Upper lobe of left lung (tissue), 6 donors: ENCODE results near the gene OLA1. TPM values are rescaled to one million over a fixed set of nuclear protein-coding genes. Genes with fewer than 3 reads are reported as not detected.

Source experiments
- ATAC-seq, 2 donors: fragments of 200-7000 bp; cut with Tn5 transposase; one replicate each; pipeline ENCODE4 v1.9.1; 2022; ENCODE audit warnings: mild to moderate bottlenecking in 2 of 2, moderate library complexity in 2 of 2; ENCODE audit not compliant: low FRiP score in 2 of 2
- DNase-seq, 2 donors: peaks; one replicate each; pipeline ENCODE4 v3.0.0-alpha.2; 2019 to 2020
- H3K27ac ChIP-seq, 4 donors: fragments of 200-600 bp; sonication (generic); one replicate each; pipeline ENCODE4 v1.5.1; 2016 to 2019
- H3K27me3 ChIP-seq, 4 donors: fragments of 200-600 bp; sonication (generic); one replicate each; pipeline ENCODE4 v1.5.1; 2017 to 2019
- H3K36me3 ChIP-seq, 4 donors: fragments of 200-600 bp; sonication (generic); one replicate each; pipeline ENCODE4 v1.5.1; 2016 to 2019
- H3K4me1 ChIP-seq, 4 donors: fragments of 200-600 bp; sonication (generic); one replicate each; pipeline ENCODE4 v1.5.1; 2018 to 2019
- H3K4me3 ChIP-seq, 4 donors: fragments of 200-600 bp; sonication (generic); one replicate each; pipeline ENCODE4 v1.5.1; 2017 to 2019; ENCODE audit warnings: mild to moderate bottlenecking in 2 of 4, moderate library complexity in 1 of 4
- H3K9me3 ChIP-seq, 4 donors: fragments of 200-600 bp; sonication (generic); one replicate each; pipeline ENCODE4 v1.5.1; 2018 to 2019
- EP300 ChIP-seq, 4 donors: sonication (generic); formaldehyde crosslinking; IDR thresholded peaks; one replicate each; pipeline ENCODE4 v1.5.1; 2017; ENCODE audit warnings: antibody characterized with exemption in 4 of 4, control low read depth in 2 of 4
- POLR2A ChIP-seq, 4 donors: fragments of 450-650 bp; IDR thresholded peaks; one replicate each; pipeline ENCODE4 v1.5.1; 2016 to 2017; ENCODE audit warnings: antibody characterized with exemption in 4 of 4, mild to moderate bottlenecking in 2 of 4
- POLR2AphosphoS5 ChIP-seq, 2 donors: sonication (generic); formaldehyde crosslinking; IDR thresholded peaks; one replicate each; pipeline ENCODE4 v1.5.1; 2017; ENCODE audit warnings: antibody characterized with exemption in 2 of 2
- WGBS, 2 donors: methylation state at CpG; one replicate each; pipeline ENCODE4 v1.1.5; 2017 to 2018; 5-methylcytosine and 5-hydroxymethylcytosine counted together
- total RNA-seq, 6 donors: library from RNA; depleted of rRNA in 4 of 6; stranded (reverse); fragments of >200 nt in 4 of 6; gene quantifications; one replicate each; pipeline versions ENCODE4 v1.1.0 to v1.2.1, GENCODE V29; 2016 to 2021
- TF ChIP-seq, protein P1 (sequence below), 6 experiments: fragments of 450-650 bp in 4 of 6; fragments of 200-600 bp in 2 of 6; sonication (generic) in 2 of 6; IDR thresholded peaks; one replicate each; pipeline ENCODE4 v1.5.1; 2016 to 2019; ENCODE audit warnings: antibody characterized with exemption in 6 of 6
- donor health status: DM: no; HTN: no; CAD: no; lungs with moderate emphysema.
- donor health status: DM: no; HTN: yes; CAD: no; lungs with severe emphysema.

Gene OLA1
- total RNA-seq, 6 donors from 2014 or later: 16.5 to 52.2 (median 42.0) TPM

DNA sequence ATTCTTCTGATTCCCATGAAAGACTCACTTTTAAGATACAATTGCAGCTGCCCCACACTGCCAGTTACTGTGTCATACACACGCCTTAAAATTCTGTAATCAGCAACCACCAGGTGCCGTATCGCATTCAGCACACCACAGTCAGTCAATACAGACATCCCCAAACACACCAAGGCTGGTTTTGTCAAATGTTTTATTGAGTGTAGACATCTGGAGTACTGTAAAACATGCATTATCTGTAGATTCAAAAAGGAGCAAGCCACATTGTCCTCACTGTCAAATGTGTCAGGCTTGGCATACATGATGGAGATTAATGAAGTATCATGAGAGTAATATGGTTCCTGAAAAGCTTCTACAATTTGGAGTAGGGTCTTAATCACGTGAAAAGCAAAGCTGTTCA, 173.5 kb downstream of the OLA1 start:
- no peak for ATAC-seq
- WGBS, 2 donors: 88 to 97% methylated on average over 4 of the region's 4 CpGs
- Histone ChIP-seq H3K27ac (no peak overlapping the region), H3K9me3 (no peaks in the 10 kb centered on the region), H3K27me3 (no peaks in the 10 kb centered on the region), H3K4me3 (no peak overlapping the region), H3K4me1 (no peaks in the 10 kb centered on the region), H3K36me3 (peaks cover 0 to 3% (median 0%) of the 10 kb centered on the region in 4 donors)
- TF ChIP-seq, protein P1, sequence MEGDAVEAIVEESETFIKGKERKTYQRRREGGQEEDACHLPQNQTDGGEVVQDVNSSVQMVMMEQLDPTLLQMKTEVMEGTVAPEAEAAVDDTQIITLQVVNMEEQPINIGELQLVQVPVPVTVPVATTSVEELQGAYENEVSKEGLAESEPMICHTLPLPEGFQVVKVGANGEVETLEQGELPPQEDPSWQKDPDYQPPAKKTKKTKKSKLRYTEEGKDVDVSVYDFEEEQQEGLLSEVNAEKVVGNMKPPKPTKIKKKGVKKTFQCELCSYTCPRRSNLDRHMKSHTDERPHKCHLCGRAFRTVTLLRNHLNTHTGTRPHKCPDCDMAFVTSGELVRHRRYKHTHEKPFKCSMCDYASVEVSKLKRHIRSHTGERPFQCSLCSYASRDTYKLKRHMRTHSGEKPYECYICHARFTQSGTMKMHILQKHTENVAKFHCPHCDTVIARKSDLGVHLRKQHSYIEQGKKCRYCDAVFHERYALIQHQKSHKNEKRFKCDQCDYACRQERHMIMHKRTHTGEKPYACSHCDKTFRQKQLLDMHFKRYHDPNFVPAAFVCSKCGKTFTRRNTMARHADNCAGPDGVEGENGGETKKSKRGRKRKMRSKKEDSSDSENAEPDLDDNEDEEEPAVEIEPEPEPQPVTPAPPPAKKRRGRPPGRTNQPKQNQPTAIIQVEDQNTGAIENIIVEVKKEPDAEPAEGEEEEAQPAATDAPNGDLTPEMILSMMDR (IDR thresholded peaks at IDR 0.05): no peak
- TF ChIP-seq EP300 (IDR thresholded peaks at IDR 0.05) (no peak), POLR2AphosphoS5 (IDR thresholded peaks at IDR 0.05) (no peak), POLR2A (IDR thresholded peaks at IDR 0.05) (no peak)
- DNase-seq: no peak

DNA sequence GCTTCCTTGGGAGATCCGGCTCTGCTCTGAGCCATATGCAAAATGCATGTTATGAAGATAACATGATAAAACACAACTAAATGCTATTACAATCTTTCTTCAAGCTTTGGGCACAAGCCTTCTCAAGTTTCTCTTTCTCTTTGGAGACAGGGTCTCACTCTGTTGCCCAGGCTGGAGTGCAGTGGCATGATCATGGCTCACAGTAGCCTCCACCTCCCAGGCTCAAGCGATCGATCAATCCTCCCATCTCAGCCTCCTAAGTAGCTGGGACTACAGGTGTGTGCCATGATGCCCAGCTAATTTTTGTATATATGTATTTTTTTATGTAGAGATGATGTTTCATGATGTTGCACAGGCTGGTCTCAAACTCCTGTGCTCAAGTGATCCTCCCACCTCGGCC, 175.5 kb downstream of the OLA1 start:
- TF ChIP-seq POLR2A (IDR thresholded peaks at IDR 0.05): no peak
- TF ChIP-seq EP300 (IDR thresholded peaks at IDR 0.05): no peak
- TF ChIP-seq POLR2AphosphoS5 (IDR thresholded peaks at IDR 0.05): no peak
- TF ChIP-seq, protein P1 (IDR thresholded peaks at IDR 0.05): no peak
- 97 to 99% methylated on average over 4 of the region's 4 CpGs for WGBS, 2 donors
- no peak for ATAC-seq

DNA sequence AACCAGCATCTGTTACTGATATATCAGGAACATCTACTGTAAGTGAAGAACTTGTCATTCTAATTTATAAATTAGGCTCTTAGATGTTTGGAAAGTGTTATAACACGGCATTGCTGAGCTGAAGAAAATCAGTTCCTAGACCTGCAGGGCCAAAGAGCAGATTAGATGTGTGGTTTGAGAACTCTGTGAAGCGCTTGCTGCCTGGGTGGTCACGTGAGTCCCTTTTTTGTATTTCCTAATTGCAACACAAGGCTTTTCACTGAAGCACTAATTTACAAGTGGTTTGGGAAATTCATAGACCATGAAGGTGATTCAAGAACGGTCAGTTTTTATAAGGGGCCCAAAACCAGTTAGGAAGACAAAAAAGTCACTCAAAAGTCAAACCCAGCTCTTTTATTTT, 176.3 kb downstream of the OLA1 start:
- Histone ChIP-seq H3K4me3 (no peak overlapping the region), H3K4me1 (no peaks in the 10 kb centered on the region), H3K27ac (no peak overlapping the region), H3K27me3 (no peaks in the 10 kb centered on the region), H3K9me3 (no peaks in the 10 kb centered on the region), H3K36me3 (peaks cover 0 to 3% (median 0%) of the 10 kb centered on the region in 4 donors)
- TF ChIP-seq POLR2AphosphoS5 (IDR thresholded peaks at IDR 0.05): no peak
- TF ChIP-seq EP300 (IDR thresholded peaks at IDR 0.05): no peak
- TF ChIP-seq POLR2A (IDR thresholded peaks at IDR 0.05): no peak
- TF ChIP-seq, protein P1 (IDR thresholded peaks at IDR 0.05): no peak
- DNase-seq: peak in 1 of 2 donors; percentile 37
- WGBS, 2 donors: 20 to 54% methylated on average over 4 of the region's 4 CpGs
- ATAC-seq: no peak

More for the DNA sequence above, 175.5 kb downstream of the OLA1 start:
- no peak overlapping the region for H3K4me3 ChIP-seq
- no peaks in the 10 kb centered on the region for H3K9me3 ChIP-seq
- no peak for DNase-seq
- no peaks in the 10 kb centered on the region for H3K27me3 ChIP-seq
- no peaks in the 10 kb centered on the region for H3K4me1 ChIP-seq
- H3K27ac ChIP-seq: no peak overlapping the region
- peaks cover 0 to 3% (median 0%) of the 10 kb centered on the region in 4 donors for H3K36me3 ChIP-seq

DNA sequence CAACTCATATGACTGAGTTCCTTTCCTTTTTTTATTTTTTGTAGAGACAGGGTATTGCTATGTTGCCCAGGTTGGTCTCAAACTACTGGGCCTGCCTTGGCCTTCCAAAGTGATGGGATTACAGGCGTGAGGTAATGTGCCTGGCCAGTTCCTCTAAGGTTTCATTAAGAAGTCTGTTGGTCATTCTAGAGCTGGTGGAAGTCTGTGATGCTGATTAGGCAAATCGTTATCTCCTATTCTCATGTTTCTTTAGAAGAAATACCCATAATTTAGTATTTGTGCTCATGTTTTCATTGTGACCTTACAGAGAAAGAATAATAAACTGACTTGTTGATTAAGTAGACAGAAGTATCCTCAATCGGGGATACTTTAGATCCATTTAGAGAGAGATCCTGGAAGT, 177.0 kb downstream of the OLA1 start:
- H3K4me1 ChIP-seq: no peaks in the 10 kb centered on the region
- DNase-seq (no peak), ATAC-seq (no peak)
- H3K27me3 ChIP-seq: no peaks in the 10 kb centered on the region
- H3K4me3 ChIP-seq: no peak overlapping the region
- WGBS, 2 donors: 91 to 92% methylated on average over 3 of the region's 3 CpGs
- H3K9me3 ChIP-seq: no peaks in the 10 kb centered on the region
- TF ChIP-seq POLR2A (IDR thresholded peaks at IDR 0.05) (no peak), EP300 (IDR thresholded peaks at IDR 0.05) (no peak), POLR2AphosphoS5 (IDR thresholded peaks at IDR 0.05) (no peak)
- TF ChIP-seq, protein P1 (IDR thresholded peaks at IDR 0.05): no peak
- H3K36me3 ChIP-seq: peaks cover 0 to 3% (median 0%) of the 10 kb centered on the region in 4 donors
- H3K27ac ChIP-seq: no peak overlapping the region

DNA sequence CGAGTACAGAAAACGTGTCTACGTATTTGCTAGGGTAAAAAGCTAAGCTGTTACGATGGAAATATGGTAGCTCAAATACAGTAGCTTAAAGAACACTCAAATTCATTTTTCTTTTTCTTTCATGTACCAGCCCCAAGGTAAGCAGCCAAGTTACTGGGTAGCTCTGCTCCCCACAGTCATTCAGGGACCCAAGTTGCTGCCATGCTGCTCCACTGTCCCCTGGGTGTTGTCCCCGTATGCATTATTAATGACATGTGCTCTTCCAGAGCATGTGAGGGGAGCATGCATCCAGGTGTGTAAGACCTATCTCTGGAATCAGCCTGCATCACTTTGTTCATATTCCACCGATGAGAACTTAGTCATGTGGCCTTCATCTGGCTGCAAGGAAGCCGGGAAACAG, 178.1 kb downstream of the OLA1 start:
- no peaks in the 10 kb centered on the region for H3K9me3 ChIP-seq
- TF ChIP-seq, protein P1 (IDR thresholded peaks at IDR 0.05): no peak
- TF ChIP-seq EP300 (IDR thresholded peaks at IDR 0.05) (no peak), POLR2AphosphoS5 (IDR thresholded peaks at IDR 0.05) (no peak), POLR2A (IDR thresholded peaks at IDR 0.05) (no peak)
- 81 to 87% methylated on average over 7 of the region's 7 CpGs for WGBS, 2 donors
- H3K4me1 ChIP-seq: no peaks in the 10 kb centered on the region
- no peak for ATAC-seq
- H3K4me3 ChIP-seq: no peak overlapping the region
- peaks cover 0 to 2% (median 0%) of the 10 kb centered on the region in 4 donors for H3K36me3 ChIP-seq
- DNase-seq: no peak
- no peak overlapping the region for H3K27ac ChIP-seq
- no peaks in the 10 kb centered on the region for H3K27me3 ChIP-seq
